H9 (cell line): ENCODE data around the gene SDHA. TPM values are rescaled to one million over a fixed set of nuclear protein-coding genes. Genes with fewer than 3 reads are reported as not detected.
"Not testable (repeated sequence)": the region's sequence is repeated elsewhere in the genome, so short reads cannot be mapped to it uniquely, and the experiment has no call there.

Experiments
- DNase-seq: peaks from one replicate; pipeline ENCODE4 v3.0.0-alpha.2; 2017
- H2AFZ ChIP-seq: one replicate; pipeline ENCODE4 v1.6.1; 2013; ENCODE audit warnings: mild to moderate bottlenecking, low read length, control low read depth, moderate library complexity
- H2AK5ac ChIP-seq: 2 replicates; pipeline ENCODE4 v1.6.1; 2013; ENCODE audit warnings: low read length, control low read depth, mixed read lengths; ENCODE audit not compliant: insufficient read length
- H2BK120ac ChIP-seq: one replicate; pipeline ENCODE4 v1.6.1; 2013; ENCODE audit warnings: low read depth, mild to moderate bottlenecking, low read length, control low read depth, inconsistent platforms; ENCODE audit not compliant: poor library complexity, severe bottlenecking
- H2BK12ac ChIP-seq: 2 replicates; pipeline ENCODE4 v1.6.1; 2013; ENCODE audit warnings: low read length, control low read depth, mixed read lengths, low read depth; ENCODE audit not compliant: insufficient read length
- H2BK15ac ChIP-seq: 2 replicates; pipeline ENCODE4 v1.6.1; 2013; ENCODE audit warnings: low read depth, low read length, control low read depth
- H2BK20ac ChIP-seq: one replicate; pipeline ENCODE4 v1.6.1; 2013; ENCODE audit warnings: low read depth, mild to moderate bottlenecking, low read length, control low read depth, inconsistent platforms; ENCODE audit not compliant: poor library complexity, severe bottlenecking
- H2BK5ac ChIP-seq: 2 replicates; pipeline ENCODE4 v1.6.1; 2013; ENCODE audit warnings: low read length, control low read depth, mixed read lengths; ENCODE audit not compliant: insufficient read length
- H3K14ac ChIP-seq: 2 replicates; pipeline ENCODE4 v1.6.1; 2013; ENCODE audit warnings: low read length, control low read depth; ENCODE audit not compliant: insufficient read depth
- H3K18ac ChIP-seq: 2 replicates; pipeline ENCODE4 v1.6.1; 2013; ENCODE audit warnings: low read depth, mild to moderate bottlenecking, mixed read lengths, low read length, control low read depth; ENCODE audit not compliant: insufficient read length
- H3K23ac ChIP-seq: 2 replicates; pipeline ENCODE4 v1.6.1; 2013; ENCODE audit warnings: low read length, control low read depth, mixed read lengths, low read depth; ENCODE audit not compliant: insufficient read length
- H3K23me2 ChIP-seq: 2 replicates; pipeline ENCODE4 v1.6.1; 2013; ENCODE audit warnings: low read depth, mild to moderate bottlenecking, mixed read lengths, low read length, control low read depth; ENCODE audit not compliant: insufficient read length, poor library complexity, severe bottlenecking
- H3K27ac ChIP-seq: 2 replicates; pipeline ENCODE4 v1.5.1; 2013; ENCODE audit warnings: low read length, control low read depth, mixed read lengths, low read depth; ENCODE audit not compliant: insufficient read length
- H3K27me3 ChIP-seq: 2 replicates; pipeline ENCODE4 v1.6.1; 2013; ENCODE audit warnings: low read length, control low read depth, inconsistent platforms; ENCODE audit not compliant: insufficient read depth
- H3K4ac ChIP-seq: 2 replicates; pipeline ENCODE4 v1.6.1; 2013; ENCODE audit warnings: low read depth, mild to moderate bottlenecking, control low read depth, inconsistent platforms, low read length, moderate library complexity
- H3K4me1 ChIP-seq: 2 replicates; pipeline ENCODE4 v1.6.1; 2013; ENCODE audit warnings: low read length, control low read depth, inconsistent platforms; ENCODE audit not compliant: insufficient read depth
- H3K4me2 ChIP-seq: 2 replicates; pipeline ENCODE4 v1.6.1; 2013; ENCODE audit warnings: low read length, control low read depth, mixed read lengths; ENCODE audit not compliant: insufficient read length, insufficient read depth
- H3K56ac ChIP-seq: 2 replicates; pipeline ENCODE4 v1.6.1; 2013; ENCODE audit warnings: low read depth, mild to moderate bottlenecking, mixed read lengths, low read length, control low read depth; ENCODE audit not compliant: insufficient read length
- H3K79me1 ChIP-seq: 2 replicates; pipeline ENCODE4 v1.6.1; 2013; ENCODE audit warnings: low read depth, mild to moderate bottlenecking, moderate library complexity, low read length, control low read depth, inconsistent platforms; ENCODE audit not compliant: insufficient read depth, poor library complexity, severe bottlenecking
- H3K79me2 ChIP-seq: 2 replicates; pipeline ENCODE4 v1.6.1; 2013; ENCODE audit warnings: low read length, control low read depth, inconsistent platforms; ENCODE audit not compliant: insufficient read depth
- H3K9ac ChIP-seq: 2 replicates; pipeline ENCODE4 v1.6.1; 2013; ENCODE audit warnings: low read length, control low read depth, mixed read lengths; ENCODE audit not compliant: insufficient read length; ENCODE audit errors: extremely low read depth
- H3K9me3 ChIP-seq: one replicate; pipeline ENCODE4 v1.6.1; 2013; ENCODE audit warnings: low read depth, low read length, inconsistent platforms; ENCODE audit not compliant: control insufficient read depth
- H3T11ph ChIP-seq: one replicate; pipeline ENCODE4 v1.6.1; 2013; ENCODE audit warnings: mild to moderate bottlenecking, low read length, control low read depth, inconsistent platforms
- H4K20me1 ChIP-seq: one replicate; pipeline ENCODE4 v1.6.1; 2013; ENCODE audit not compliant: control insufficient read depth, insufficient read length, insufficient read depth
- H4K5ac ChIP-seq: 2 replicates; pipeline ENCODE4 v1.6.1; 2013; ENCODE audit warnings: low read depth, mild to moderate bottlenecking, mixed read lengths, low read length, control low read depth; ENCODE audit not compliant: insufficient read length
- H4K8ac ChIP-seq: replicated peaks from 2 replicates; pipeline ENCODE4 v1.6.1; 2013; ENCODE audit warnings: low read length, control low read depth, mixed read lengths, low read depth; ENCODE audit not compliant: insufficient read length
- H4K91ac ChIP-seq: 2 replicates; pipeline ENCODE4 v1.6.1; 2013; ENCODE audit warnings: low read depth, mild to moderate bottlenecking, moderate library complexity, mixed read lengths, low read length, control low read depth; ENCODE audit not compliant: insufficient read length
- H3K27ac Mint-ChIP-seq, 3 experiments: 2 replicates in 2 of 3; 3 replicates in 1 of 3; pipeline ENCODE4 v1.8.0; 2020 to 2021; ENCODE audit warnings: mixed read lengths in 3 of 3, mild to moderate bottlenecking in 1 of 3, moderate library complexity in 1 of 3
- H3K27me3 Mint-ChIP-seq: 2 replicates; pipeline ENCODE4 v1.8.0; 2021; ENCODE audit warnings: low read depth, mild to moderate bottlenecking, moderate library complexity, mixed read lengths
- H3K36me3 Mint-ChIP-seq, 3 experiments: 2 replicates in 2 of 3; 3 replicates in 1 of 3; pipeline ENCODE4 v1.8.0; 2020 to 2021; ENCODE audit warnings: low read depth in 3 of 3, mixed read lengths in 3 of 3; ENCODE audit not compliant: insufficient read depth in 1 of 3
- H3K4me1 Mint-ChIP-seq, 2 experiments: 2 replicates each; pipeline ENCODE4 v1.8.0; 2020; ENCODE audit warnings: mixed read lengths in 2 of 2
- H3K4me3 Mint-ChIP-seq, 2 experiments: 2 replicates in 1 of 2; 3 replicates in 1 of 2; pipeline ENCODE4 v1.8.0; 2020 to 2021; ENCODE audit warnings: mild to moderate bottlenecking in 2 of 2, mixed read lengths in 2 of 2, moderate library complexity in 1 of 2
- H3K9me3 Mint-ChIP-seq, 2 experiments: 2 replicates in 1 of 2; 3 replicates in 1 of 2; pipeline ENCODE4 v1.8.0; 2020; ENCODE audit warnings: mild to moderate bottlenecking in 2 of 2, mixed read lengths in 2 of 2, moderate library complexity in 1 of 2
- WGBS: extraction: QIAGEN DNeasy Blood & Tissue Kit; methylation state at CpG from one replicate; pipeline ENCODE4 v1.1.7; 2013; ENCODE audit warnings: missing lambda C conversion rate, low lambda C conversion rate, mixed read lengths; ENCODE audit not compliant: insufficient read length; ENCODE audit errors: extremely low coverage; 5-methylcytosine and 5-hydroxymethylcytosine counted together
- total RNA-seq: library from RNA; stranded (reverse); gene quantifications from 2 replicates; pipeline ENCODE4 v1.2.1, GENCODE V29; 2021

The SDHA gene
- total RNA-seq, 1 experiment from 2014 or later, result 84.8 TPM

- not testable (repeated sequence) for H3K9me3 Mint-ChIP-seq, H4K91ac ChIP-seq, H3K56ac ChIP-seq, H4K8ac ChIP-seq, H4K5ac ChIP-seq, H2BK5ac ChIP-seq, H2BK20ac ChIP-seq, H2BK15ac ChIP-seq, H3K18ac ChIP-seq, H2AK5ac ChIP-seq, H3K9me3 ChIP-seq, H3K4ac ChIP-seq, H3K79me1 ChIP-seq, H3K79me2 ChIP-seq, H3K4me1 ChIP-seq, H3K23me2 ChIP-seq, H3K14ac ChIP-seq, H3K27me3 Mint-ChIP-seq, H3T11ph ChIP-seq, H2BK120ac ChIP-seq, H3K27me3 ChIP-seq, H4K20me1 ChIP-seq, H2AFZ ChIP-seq, H3K23ac ChIP-seq, H3K9ac ChIP-seq, H3K4me2 ChIP-seq, H3K27ac ChIP-seq, H2BK12ac ChIP-seq, DNase-seq
- H3K4me3 Mint-ChIP-seq, result peak overlapping the region; percentile 82 to 93
- H3K4me1 Mint-ChIP-seq, result peaks cover 11 to 20% of the 10 kb centered on the region in 2 experiments
- H3K36me3 Mint-ChIP-seq, result peaks cover 13 to 39% (median 35%) of the 10 kb centered on the region in 3 experiments
- WGBS, result no CpG with 5 or more reads among the region's 9 CpGs
- H3K27ac Mint-ChIP-seq, result peak overlapping the region in 1 of 3 experiments; percentile 6; a peak in 1 of 7 replicates
Observed at GRCh38 chr5:273091-273490, 55.0 kb downstream of the SDHA start.

GRCh38 chr5:273491-273890, 55.4 kb downstream of the SDHA start:
- not testable (repeated sequence) for H3K27ac ChIP-seq, H3K27me3 ChIP-seq, DNase-seq, H3K9me3 ChIP-seq, H2BK12ac ChIP-seq, H3K79me2 ChIP-seq, H2BK120ac ChIP-seq, H3K4me2 ChIP-seq, H3K4me1 ChIP-seq, H2AK5ac ChIP-seq, H3K27me3 Mint-ChIP-seq, H2BK20ac ChIP-seq, H3K14ac ChIP-seq, H4K8ac ChIP-seq, H3K9ac ChIP-seq, H4K5ac ChIP-seq, H4K91ac ChIP-seq, H2BK5ac ChIP-seq, H3K23ac ChIP-seq, H3K56ac ChIP-seq, H3K4ac ChIP-seq, H3T11ph ChIP-seq, H3K23me2 ChIP-seq, H2BK15ac ChIP-seq, H3K9me3 Mint-ChIP-seq, H4K20me1 ChIP-seq, H3K18ac ChIP-seq, H2AFZ ChIP-seq, H3K79me1 ChIP-seq
- peak overlapping the region; percentile 82 to 93 for H3K4me3 Mint-ChIP-seq
- H3K27ac Mint-ChIP-seq, result peak overlapping the region in 1 of 3 experiments; percentile 6; a peak in 1 of 7 replicates
- WGBS, result no CpG with 5 or more reads among the region's 7 CpGs
- H3K4me1 Mint-ChIP-seq, result peaks cover 11 to 20% of the 10 kb centered on the region in 2 experiments
- H3K36me3 Mint-ChIP-seq, result peaks cover 17 to 39% (median 37%) of the 10 kb centered on the region in 3 experiments
